Kidney (tissue), 14 donors: ENCODE measurements around the gene ECSCR. TPM values are rescaled to one million over a fixed set of nuclear protein-coding genes. Genes with fewer than 3 reads are reported as not detected.
"Not testable (repeated sequence)": the region's sequence is repeated elsewhere in the genome, so short reads cannot be mapped to it uniquely, and the experiment has no call there.

ENCODE experiments used
- DNase-seq, 5 donors: peaks; one replicate each; pipeline ENCODE4 v3.0.0-alpha.2; 2013 to 2020
- FAIRE-seq: peaks from 2 replicates; lab custom pipeline; 2012; peaks lifted over from hg19 to GRCh38; lab: Jason Lieb, UNC
- H3K27ac ChIP-seq, 2 donors: one replicate each; pipeline ENCODE4 v1.7.0; 2013; ENCODE audit warnings: low read depth in 2 of 2, low read length in 2 of 2, inconsistent platforms in 1 of 2
- H3K27me3 ChIP-seq: one replicate; pipeline ENCODE4 v1.7.1; 2013; ENCODE audit warnings: low read length, inconsistent platforms; ENCODE audit not compliant: control insufficient read depth, insufficient read depth
- H3K36me3 ChIP-seq, 3 donors: one replicate each; pipeline versions ENCODE4 v1.7.0 to v1.7.1; 2013; ENCODE audit warnings: low read length in 3 of 3, control low read depth in 1 of 3, inconsistent platforms in 1 of 3; ENCODE audit not compliant: insufficient read depth in 3 of 3, control insufficient read depth in 2 of 3
- H3K4me1 ChIP-seq, 3 donors: one replicate each; pipeline versions ENCODE4 v1.7.0 to v1.7.1; 2013; ENCODE audit warnings: low read length in 3 of 3, inconsistent platforms in 1 of 3, low read depth in 1 of 3; ENCODE audit not compliant: control insufficient read depth in 2 of 3, insufficient read depth in 2 of 3
- H3K4me3 ChIP-seq, 3 donors: one replicate each; pipeline versions ENCODE4 v1.7.0 to v1.8.1; 2013; ENCODE audit warnings: low read length in 3 of 3, control low read depth in 1 of 3, inconsistent platforms in 1 of 3
- H3K9ac ChIP-seq, 3 donors: one replicate each; pipeline versions ENCODE4 v1.7.0 to v1.7.1; 2013; ENCODE audit warnings: low read length in 3 of 3, control low read depth in 1 of 3, inconsistent platforms in 1 of 3
- H3K9me3 ChIP-seq, 3 donors: one replicate each; pipeline versions ENCODE4 v1.7.0 to v1.7.1; 2013; ENCODE audit warnings: low read length in 3 of 3, control low read depth in 1 of 3, inconsistent platforms in 1 of 3; ENCODE audit not compliant: control insufficient read depth in 2 of 3, insufficient read depth in 1 of 3
- intact Hi-C: fragments of 100-400 bp; cut with DNase I; formaldehyde crosslinking; loops from one replicate; pipeline ENCODE4 v1.11.1; 2022
- polyA plus RNA-seq: library from polyadenylated mRNA; stranded (reverse); fragments of 350-450 nt; fragmentation: Illumina TruSeq; extraction: RNeasy Lipid Tissue Mini Kit (QIAGEN cat#74804); gene quantifications from one replicate; pipeline ENCODE4 v1.2.3, GENCODE V29; 2014; ENCODE audit warnings: low read depth, low replicate concordance; ENCODE audit not compliant: insufficient read depth
- total RNA-seq: library from RNA; stranded (reverse); fragmentation: NEBNext Ultra II Directional; extraction: Animal tissue kit (Norgen Biotek cat#: 25700); gene quantifications from one replicate; pipeline ENCODE4 v1.2.1, GENCODE V29; 2021
- TF ChIP-seq, protein P1 (sequence below): IDR thresholded peaks from 3 replicates; pipeline ENCODE4 v1.5.1; 2012; ENCODE audit warnings: mild to moderate bottlenecking, moderate library complexity, borderline replicate concordance; ENCODE audit not compliant: insufficient read depth; ENCODE audit errors: extremely low read depth
- donor health status: control.
- donor health status: control.
- donor health status: control.
- donor health status: control.
- donor health status: control.
- donor health status: DM: yes; HTN: yes; CAD: no.
- donor health status: Normal renal cell carcinoma (clear cell type).

ECSCR gene
- total and polyA plus RNA-seq, 2 donors from 2014 or later: 31.9 to 34.9 TPM

- intact Hi-C loops: no loop called here
- peaks cover 0 to 9% (median 0%) of the 10 kb centered on the region in 3 donors for H3K36me3 ChIP-seq
- peak within 1 kb of the TSS; percentile 71 to 90 (median 79) for H3K9ac ChIP-seq
- peak within 1 kb of the TSS; percentile 94 to 95 for H3K27ac ChIP-seq
- DNase-seq (peak in 4 of 5 donors; percentile 54 to 94 (median 88)), FAIRE-seq (no peak)
- H3K4me3 ChIP-seq: peak within 1 kb of the TSS; percentile 64 to 76 (median 73)
- H3K4me1 ChIP-seq: peaks cover 0 to 6% (median 0%) of the 10 kb centered on the region in 3 donors
- TF ChIP-seq, protein P1, sequence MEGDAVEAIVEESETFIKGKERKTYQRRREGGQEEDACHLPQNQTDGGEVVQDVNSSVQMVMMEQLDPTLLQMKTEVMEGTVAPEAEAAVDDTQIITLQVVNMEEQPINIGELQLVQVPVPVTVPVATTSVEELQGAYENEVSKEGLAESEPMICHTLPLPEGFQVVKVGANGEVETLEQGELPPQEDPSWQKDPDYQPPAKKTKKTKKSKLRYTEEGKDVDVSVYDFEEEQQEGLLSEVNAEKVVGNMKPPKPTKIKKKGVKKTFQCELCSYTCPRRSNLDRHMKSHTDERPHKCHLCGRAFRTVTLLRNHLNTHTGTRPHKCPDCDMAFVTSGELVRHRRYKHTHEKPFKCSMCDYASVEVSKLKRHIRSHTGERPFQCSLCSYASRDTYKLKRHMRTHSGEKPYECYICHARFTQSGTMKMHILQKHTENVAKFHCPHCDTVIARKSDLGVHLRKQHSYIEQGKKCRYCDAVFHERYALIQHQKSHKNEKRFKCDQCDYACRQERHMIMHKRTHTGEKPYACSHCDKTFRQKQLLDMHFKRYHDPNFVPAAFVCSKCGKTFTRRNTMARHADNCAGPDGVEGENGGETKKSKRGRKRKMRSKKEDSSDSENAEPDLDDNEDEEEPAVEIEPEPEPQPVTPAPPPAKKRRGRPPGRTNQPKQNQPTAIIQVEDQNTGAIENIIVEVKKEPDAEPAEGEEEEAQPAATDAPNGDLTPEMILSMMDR: no peak
- H3K9me3 ChIP-seq: no peaks in the 10 kb centered on the region
- no peaks in the 10 kb centered on the region for H3K27me3 ChIP-seq
These were observed 19.7 kb upstream of the ECSCR start, which contains the start of gene STING1 for GRCh38 chr5:139482050-139482889. Gene STING1 (minus strand): TSS chr5:139482758. CDS start chr5:139481704, 1,054 bp downstream.

DNA sequence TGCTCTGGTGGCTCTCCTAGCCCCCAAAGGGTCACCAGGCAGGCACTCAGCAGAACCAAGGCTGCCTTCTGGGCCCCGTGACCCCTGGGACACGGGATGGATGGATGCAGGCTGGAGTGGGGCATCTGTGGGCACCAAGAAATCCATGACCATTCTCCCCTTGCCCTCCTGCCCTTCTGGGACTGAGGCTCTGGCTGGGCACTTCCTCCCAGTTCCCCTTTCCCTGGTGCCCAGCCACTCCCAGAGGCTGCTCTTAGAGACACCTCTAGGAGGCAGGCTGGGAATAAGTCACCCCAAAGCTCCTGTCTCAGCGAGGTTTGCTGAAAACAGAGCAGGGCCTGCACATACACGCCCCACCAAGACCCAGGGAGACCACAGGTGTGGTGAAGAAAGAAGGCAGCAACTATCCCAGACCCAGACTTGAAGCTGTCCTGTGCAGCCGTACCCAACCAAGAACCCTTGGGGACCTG is 19.1 kb upstream of the ECSCR start:
- peaks cover 0 to 9% (median 0%) of the 10 kb centered on the region in 3 donors for H3K36me3 ChIP-seq
- no peaks in the 10 kb centered on the region for H3K27me3 ChIP-seq
- H3K9ac ChIP-seq: peak overlapping the region; percentile 71 to 90 (median 79)
- FAIRE-seq: no peak
- TF ChIP-seq, protein P1: no peak
- H3K9me3 ChIP-seq: no peaks in the 10 kb centered on the region
- H3K4me3 ChIP-seq: peak overlapping the region; percentile 64 to 76 (median 73)
- DNase-seq: peak in 1 of 5 donors; percentile 7
- peaks cover 0 to 6% (median 0%) of the 10 kb centered on the region in 3 donors for H3K4me1 ChIP-seq
- intact Hi-C loops: no loop called here
- peak overlapping the region; percentile 94 to 95 for H3K27ac ChIP-seq

DNA sequence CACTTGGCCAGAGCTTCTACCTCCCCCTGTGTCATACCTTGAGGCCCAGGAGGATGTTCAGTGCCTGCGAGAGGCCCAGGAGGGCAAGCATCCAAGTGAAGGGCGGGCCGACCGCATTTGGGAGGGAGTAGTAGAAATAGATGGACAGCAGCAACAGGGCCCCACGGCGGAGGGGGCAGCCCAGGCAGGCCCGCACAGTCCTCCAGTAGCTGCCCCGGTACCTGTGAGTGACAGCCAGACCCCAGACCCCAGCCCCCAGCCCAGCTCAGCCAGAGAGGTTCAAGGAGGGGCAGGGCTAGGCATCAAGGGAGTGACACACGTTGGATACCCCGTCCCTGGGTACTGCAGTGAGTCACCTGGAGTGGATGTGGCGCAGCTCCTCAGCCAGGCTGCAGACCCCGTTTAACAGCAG is 18.6 kb upstream of the ECSCR start:
- Histone ChIP-seq H3K9ac (peak overlapping the region in 2 of 3 donors; percentile 79 to 90), H3K36me3 (peaks cover 0 to 9% (median 0%) of the 10 kb centered on the region in 3 donors), H3K4me3 (peak overlapping the region in 2 of 3 donors; percentile 64 to 76), H3K27me3 (no peaks in the 10 kb centered on the region), H3K9me3 (no peaks in the 10 kb centered on the region), H3K27ac (peak overlapping the region; percentile 94 to 95), H3K4me1 (peaks cover 0 to 6% (median 0%) of the 10 kb centered on the region in 3 donors)
- TF ChIP-seq, protein P1: no peak
- DNase-seq (peak in 1 of 5 donors; percentile 84), FAIRE-seq (no peak)
- intact Hi-C loops: no loop called here

- H3K27ac ChIP-seq, intact Hi-C loops, DNase-seq, H3K27me3 ChIP-seq, H3K9me3 ChIP-seq, H3K36me3 ChIP-seq, H3K4me1 ChIP-seq, H3K4me3 ChIP-seq, H3K9ac ChIP-seq, FAIRE-seq: not testable (repeated sequence)
These were observed 17.2 kb upstream of the ECSCR start for GRCh38 chr5:139479729-139480128.

DNA sequence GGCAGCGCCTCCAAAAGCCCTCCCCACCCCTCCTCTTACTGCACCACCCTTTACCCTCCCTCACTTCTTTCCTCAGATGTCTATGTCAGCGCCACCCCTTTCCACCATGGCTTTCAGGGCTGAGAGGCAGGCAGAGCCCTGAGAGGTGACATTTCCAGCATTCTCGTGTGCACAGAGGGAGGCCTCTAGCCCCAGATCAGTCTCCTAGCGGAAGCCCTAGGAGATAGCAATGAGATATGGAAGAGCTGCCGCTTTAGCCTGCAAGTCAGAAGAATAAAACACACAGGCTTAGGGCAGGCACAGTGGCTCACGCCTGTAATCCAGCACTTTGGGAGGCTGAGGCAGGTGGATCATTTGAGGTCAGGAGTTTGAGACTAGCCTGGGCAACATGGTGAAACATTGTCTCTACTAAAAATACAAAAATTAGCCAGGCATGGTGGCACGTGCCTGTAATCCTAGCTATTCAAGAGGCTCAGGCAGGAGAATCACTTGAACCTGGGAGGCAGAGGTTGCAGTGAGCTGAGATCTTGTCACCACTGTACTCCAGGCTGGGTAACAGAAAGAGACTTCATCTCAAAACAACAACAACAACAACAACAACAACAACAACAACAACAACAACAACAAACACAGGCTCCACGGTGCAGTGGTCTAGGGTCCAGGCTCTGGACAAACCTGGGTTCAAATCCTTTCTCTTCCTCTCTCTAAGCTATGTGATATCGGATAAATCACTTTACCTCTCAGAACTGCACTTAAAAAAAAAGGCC is 16.3 kb upstream of the ECSCR start:
- peak in 1 of 5 donors; percentile 30 for DNase-seq
- H3K4me3 ChIP-seq, H3K27ac ChIP-seq, FAIRE-seq, intact Hi-C loops, H3K9me3 ChIP-seq, H3K27me3 ChIP-seq, H3K36me3 ChIP-seq: not testable (repeated sequence)
- peaks cover 0 to 13% (median 0%) of the 10 kb centered on the region in 3 donors for H3K4me1 ChIP-seq
- peak overlapping the region in 1 of 3 donors; percentile 34 for H3K9ac ChIP-seq
